Karpas-422 (cell line): Measurements from ENCODE around the gene WWP2. TPM values are rescaled to one million over a fixed set of nuclear protein-coding genes. Genes with fewer than 3 reads are reported as not detected.

Source experiments
- DNase-seq: peaks from one replicate; pipeline ENCODE4 v3.0.0-alpha.2; 2015
- H2AFZ ChIP-seq: fragments of 200-600 bp; sonication (generic); 2 replicates; pipeline ENCODE4 v1.6.1; 2014; ENCODE audit warnings: antibody characterized with exemption, low read length, mixed read lengths
- H3K27ac ChIP-seq: fragments of 200-600 bp; sonication (generic); 2 replicates; pipeline ENCODE4 v1.5.1; 2014; ENCODE audit warnings: mild to moderate bottlenecking, low read length, moderate library complexity
- H3K27me3 ChIP-seq: fragments of 200-600 bp; sonication (generic); 2 replicates; pipeline ENCODE4 v1.6.1; 2014; ENCODE audit warnings: low read length, mixed read lengths
- H3K36me3 ChIP-seq: fragments of 200-600 bp; sonication (generic); 2 replicates; pipeline ENCODE4 v1.6.1; 2014; ENCODE audit warnings: low read length, mixed read lengths; ENCODE audit not compliant: insufficient read depth
- H3K4me1 ChIP-seq: fragments of 200-600 bp; sonication (generic); 2 replicates; pipeline ENCODE4 v1.6.1; 2014; ENCODE audit warnings: mild to moderate bottlenecking, low read length, mixed read lengths
- H3K4me2 ChIP-seq: fragments of 200-600 bp; sonication (generic); 2 replicates; pipeline ENCODE4 v1.6.1; 2014; ENCODE audit warnings: low read length, low read depth, mild to moderate bottlenecking; ENCODE audit not compliant: poor library complexity, severe bottlenecking
- H3K4me3 ChIP-seq: fragments of 200-600 bp; sonication (generic); 2 replicates; pipeline ENCODE4 v1.5.1; 2014; ENCODE audit warnings: mild to moderate bottlenecking, antibody characterized with exemption, low read length, mixed read lengths
- H3K79me2 ChIP-seq: fragments of 200-600 bp; sonication (generic); 2 replicates; pipeline ENCODE4 v1.6.1; 2014; ENCODE audit warnings: mild to moderate bottlenecking, low read length, mixed read lengths
- H3K9ac ChIP-seq: fragments of 200-600 bp; sonication (generic); 2 replicates; pipeline ENCODE4 v1.6.0; 2014; ENCODE audit warnings: low read length
- H3K9me2 ChIP-seq: fragments of 200-600 bp; sonication (generic), shearing (Covaris generic); replicated peaks from 2 replicates; pipeline ENCODE4 v1.6.0; 2014; ENCODE audit warnings: mild to moderate bottlenecking, low read length, moderate library complexity; ENCODE audit not compliant: insufficient read depth
- H3K9me3 ChIP-seq: fragments of 300-700, 200-600 bp; sonication (generic); 2 replicates; pipeline ENCODE4 v1.6.1; 2014; ENCODE audit warnings: low read length, mixed read lengths
- H4K20me1 ChIP-seq: fragments of 200-600 bp; sonication (generic); 2 replicates; pipeline ENCODE4 v1.6.1; 2014; ENCODE audit warnings: mild to moderate bottlenecking, antibody characterized with exemption, low read length, low read depth; ENCODE audit not compliant: insufficient read depth
- total RNA-seq: library from RNA; depleted of rRNA; stranded (reverse); fragments of >200 nt; shearing (Covaris generic); gene quantifications from 2 replicates; pipeline ENCODE4 v1.2.3, GENCODE V29; 2014; ENCODE audit warnings: low replicate concordance

WWP2 gene
- total RNA-seq, 1 experiment from 2014 or later: 30.7 TPM

- Histone ChIP-seq H3K9me3 (no peaks in the 10 kb centered on the region), H3K36me3 (no peaks in the 10 kb centered on the region), H3K4me3 (no peak overlapping the region), H3K9ac (no peak overlapping the region), H4K20me1 (no peaks in the 10 kb centered on the region), H3K4me2 (no peak overlapping the region), H2AFZ (no peak overlapping the region), H3K27me3 (no peaks in the 10 kb centered on the region), H3K27ac (no peak overlapping the region), H3K4me1 (0 out of 2 replicates have a peak, but pooled peaks cover 2% of the 10 kb centered on the region), H3K79me2 (no peaks in the 10 kb centered on the region), H3K9me2 (no peaks in the 10 kb centered on the region)
- DNase-seq: no peak
These were observed 162.1 kb downstream of the WWP2 start for GRCh38 chr16:69924041-69924775.

- H3K4me3 ChIP-seq: no peak overlapping the region
- no peaks in the 10 kb centered on the region for H3K36me3 ChIP-seq
- no peak overlapping the region for H3K4me2 ChIP-seq
- no peak overlapping the region for H2AFZ ChIP-seq
- no peak for DNase-seq
- H3K79me2 ChIP-seq: no peaks in the 10 kb centered on the region
- H3K9me2 ChIP-seq: no peaks in the 10 kb centered on the region
- H3K9ac ChIP-seq: no peak overlapping the region
- no peak overlapping the region for H3K27ac ChIP-seq
- no peaks in the 10 kb centered on the region for H4K20me1 ChIP-seq
- H3K27me3 ChIP-seq: no peaks in the 10 kb centered on the region
- 0 out of 2 replicates have a peak, but pooled peaks cover 2% of the 10 kb centered on the region for H3K4me1 ChIP-seq
- no peaks in the 10 kb centered on the region for H3K9me3 ChIP-seq
These were observed 162.7 kb downstream of the WWP2 start for GRCh38 chr16:69924777-69925191.

GRCh38 chr16:69925311-69925710 lies 163.2 kb downstream of the WWP2 start:
- Histone ChIP-seq H2AFZ (no peak overlapping the region), H3K36me3 (no peaks in the 10 kb centered on the region), H4K20me1 (no peaks in the 10 kb centered on the region), H3K9ac (no peak overlapping the region), H3K4me3 (no peak overlapping the region), H3K9me3 (no peaks in the 10 kb centered on the region), H3K4me2 (no peak overlapping the region), H3K9me2 (no peaks in the 10 kb centered on the region), H3K27me3 (no peaks in the 10 kb centered on the region), H3K27ac (no peak overlapping the region), H3K4me1 (0 out of 2 replicates have a peak, but pooled peaks cover 2% of the 10 kb centered on the region), H3K79me2 (no peaks in the 10 kb centered on the region)
- no peak for DNase-seq

- Histone ChIP-seq H3K27me3 (no peaks in the 10 kb centered on the region), H3K36me3 (no peaks in the 10 kb centered on the region; the same call in 1 of the 2 replicates), H3K4me3 (no peak overlapping the region), H3K4me1 (0 out of 2 replicates have a peak, but pooled peaks cover 2% of the 10 kb centered on the region), H3K9ac (no peak overlapping the region), H2AFZ (no peak overlapping the region), H4K20me1 (no peaks in the 10 kb centered on the region), H3K9me2 (no peaks in the 10 kb centered on the region), H3K79me2 (no peaks in the 10 kb centered on the region), H3K9me3 (no peaks in the 10 kb centered on the region), H3K27ac (no peak overlapping the region), H3K4me2 (no peak overlapping the region)
- no peak for DNase-seq
These were observed 164.1 kb downstream of the WWP2 start for GRCh38 chr16:69926241-69926640.

GRCh38 chr16:69927056-69927757 lies 165.1 kb downstream of the WWP2 start:
- H3K9ac ChIP-seq: no peak overlapping the region
- no peaks in the 10 kb centered on the region; the same call in 1 of the 2 replicates for H3K36me3 ChIP-seq
- no peaks in the 10 kb centered on the region for H3K79me2 ChIP-seq
- H3K4me3 ChIP-seq: no peak overlapping the region
- H3K4me2 ChIP-seq: no peak overlapping the region
- no peaks in the 10 kb centered on the region for H3K27me3 ChIP-seq
- no peak overlapping the region for H2AFZ ChIP-seq
- H3K9me2 ChIP-seq: no peaks in the 10 kb centered on the region
- H3K9me3 ChIP-seq: no peaks in the 10 kb centered on the region
- H3K27ac ChIP-seq: no peak overlapping the region
- H4K20me1 ChIP-seq: no peaks in the 10 kb centered on the region
- 0 out of 2 replicates have a peak, but pooled peaks cover 2% of the 10 kb centered on the region for H3K4me1 ChIP-seq
- DNase-seq: no peak

- Histone ChIP-seq H3K79me2 (no peaks in the 10 kb centered on the region), H3K27ac (no peak overlapping the region), H3K9me3 (no peaks in the 10 kb centered on the region), H3K4me1 (no peaks in the 10 kb centered on the region), H3K9me2 (no peaks in the 10 kb centered on the region), H3K27me3 (no peaks in the 10 kb centered on the region), H3K9ac (no peak overlapping the region), H2AFZ (no peak overlapping the region), H3K4me3 (no peak overlapping the region), H3K4me2 (no peak overlapping the region), H3K36me3 (no peaks in the 10 kb centered on the region; the same call in 1 of the 2 replicates), H4K20me1 (no peaks in the 10 kb centered on the region)
- no peak for DNase-seq
These were observed 166.8 kb downstream of the WWP2 start for GRCh38 chr16:69928856-69929400.

- Histone ChIP-seq H3K9me3 (no peaks in the 10 kb centered on the region), H3K9me2 (no peaks in the 10 kb centered on the region), H4K20me1 (no peaks in the 10 kb centered on the region), H3K4me2 (no peak overlapping the region), H3K9ac (no peak overlapping the region), H3K27ac (no peak overlapping the region), H3K4me3 (no peak overlapping the region), H3K79me2 (no peaks in the 10 kb centered on the region), H3K36me3 (no peaks in the 10 kb centered on the region; the same call in 1 of the 2 replicates), H3K4me1 (no peaks in the 10 kb centered on the region), H2AFZ (no peak overlapping the region), H3K27me3 (no peaks in the 10 kb centered on the region)
- DNase-seq: no peak
These were observed 167.3 kb downstream of the WWP2 start for GRCh38 chr16:69929480-69929879.

- Histone ChIP-seq H3K9me3 (no peaks in the 10 kb centered on the region), H3K9ac (no peak overlapping the region), H3K4me2 (no peak overlapping the region), H3K4me3 (no peak overlapping the region), H3K4me1 (no peaks in the 10 kb centered on the region), H3K36me3 (no peaks in the 10 kb centered on the region; the same call in 1 of the 2 replicates), H4K20me1 (no peaks in the 10 kb centered on the region), H3K79me2 (no peaks in the 10 kb centered on the region), H3K9me2 (no peaks in the 10 kb centered on the region), H2AFZ (no peak overlapping the region), H3K27me3 (no peaks in the 10 kb centered on the region), H3K27ac (no peak overlapping the region)
- DNase-seq: peak; percentile 90
These were observed 168.1 kb downstream of the WWP2 start for GRCh38 chr16:69930117-69930776.
